Measurements from ENCODE around the gene PARD3. TPM values are rescaled to one million over a fixed set of nuclear protein-coding genes. Genes with fewer than 3 reads are reported as not detected.
"Not testable (repeated sequence)": the region's sequence is repeated elsewhere in the genome, so short reads cannot be mapped to it uniquely, and the experiment has no call there.

PARD3 gene
- total RNA-seq, 4 donors from 2014 or later: 39.2 to 124 (median 48.0) TPM

DNA sequence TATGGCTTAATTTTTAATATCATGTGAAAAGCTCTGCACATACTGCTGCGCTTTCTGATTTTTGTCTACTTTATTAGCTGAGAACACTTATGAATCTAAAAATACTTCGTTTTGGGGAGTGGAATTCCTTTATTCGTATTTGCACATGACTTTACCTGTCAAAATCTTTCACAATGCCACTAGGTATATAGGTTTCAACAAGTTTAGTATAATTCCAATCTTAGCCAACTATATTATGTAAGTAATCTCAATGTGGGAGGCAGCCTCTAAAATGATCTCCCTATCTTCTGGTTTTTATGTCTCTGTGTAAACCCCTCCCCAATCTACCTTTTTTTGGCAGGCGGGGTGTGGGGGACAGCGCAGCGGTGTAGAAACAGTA, 55.3 kb downstream of the PARD3 start:
- Histone ChIP-seq H3K4me1 (peaks cover 0 to 15% (median 0%) of the 10 kb centered on the region in 4 donors), H3K27ac (no peak overlapping the region), H3K9me3 (no peaks in the 10 kb centered on the region)

GRCh38 chr10:34759161-34759836, 55.8 kb downstream of the PARD3 start:
- peaks cover 0 to 15% (median 0%) of the 10 kb centered on the region in 4 donors for H3K4me1 ChIP-seq
- no peaks in the 10 kb centered on the region for H3K36me3 ChIP-seq
- H3K27ac ChIP-seq: peak overlapping the region in 1 of 4 donors; percentile 68
- H3K9me3 ChIP-seq: no peaks in the 10 kb centered on the region
- no peak for DNase-seq
- TF ChIP-seq POLR2A (IDR thresholded peaks at IDR 0.05): no peak
- no peak for TF ChIP-seq CTCF (IDR thresholded peaks at IDR 0.05)
- H3K27me3 ChIP-seq: no peaks in the 10 kb centered on the region
- H3K4me3 ChIP-seq: no peak overlapping the region

More for the DNA sequence above, 55.3 kb downstream of the PARD3 start:
- DNase-seq: no peak
- no peak overlapping the region for H3K4me3 ChIP-seq
- H3K36me3 ChIP-seq: no peaks in the 10 kb centered on the region
- TF ChIP-seq POLR2A (IDR thresholded peaks at IDR 0.05) (no peak), CTCF (IDR thresholded peaks at IDR 0.05) (no peak)
- H3K27me3 ChIP-seq: no peaks in the 10 kb centered on the region

DNA sequence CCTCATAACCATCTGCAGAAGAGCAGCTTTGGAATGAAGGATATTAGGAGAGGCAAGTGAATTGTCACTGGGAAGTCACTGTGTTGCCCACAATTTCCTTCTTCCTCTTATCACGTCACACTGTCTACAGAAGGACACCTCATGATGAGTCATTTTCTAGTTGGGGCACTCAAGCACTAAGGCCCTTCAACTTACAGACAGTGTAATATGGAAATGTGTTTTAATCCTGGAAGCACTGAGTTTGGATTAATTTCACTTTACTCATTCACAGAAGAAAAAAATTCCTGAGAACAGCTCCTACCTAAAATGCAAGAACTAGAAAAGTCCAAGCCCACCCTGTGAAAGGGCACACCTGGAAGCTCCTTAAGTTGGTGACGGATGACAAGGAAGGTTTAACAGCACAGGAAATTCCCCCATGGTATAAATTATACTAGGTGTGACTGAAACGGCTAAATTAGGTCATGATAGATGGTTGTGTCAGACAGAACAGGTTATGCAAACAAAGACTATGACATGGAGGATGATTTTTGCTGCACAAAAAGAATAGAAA, 56.6 kb downstream of the PARD3 start:
- peaks cover 0 to 18% (median 0%) of the 10 kb centered on the region in 4 donors for H3K4me1 ChIP-seq
- no peak for TF ChIP-seq POLR2A (IDR thresholded peaks at IDR 0.05)
- TF ChIP-seq CTCF (IDR thresholded peaks at IDR 0.05): no peak
- DNase-seq: peak in 1 of 3 donors; percentile 56
- H3K36me3 ChIP-seq: no peaks in the 10 kb centered on the region
- peak overlapping the region in 2 of 4 donors; percentile 68 to 75 for H3K27ac ChIP-seq
- H3K27me3 ChIP-seq: no peaks in the 10 kb centered on the region
- H3K4me3 ChIP-seq: no peak overlapping the region
- H3K9me3 ChIP-seq: no peaks in the 10 kb centered on the region

DNA sequence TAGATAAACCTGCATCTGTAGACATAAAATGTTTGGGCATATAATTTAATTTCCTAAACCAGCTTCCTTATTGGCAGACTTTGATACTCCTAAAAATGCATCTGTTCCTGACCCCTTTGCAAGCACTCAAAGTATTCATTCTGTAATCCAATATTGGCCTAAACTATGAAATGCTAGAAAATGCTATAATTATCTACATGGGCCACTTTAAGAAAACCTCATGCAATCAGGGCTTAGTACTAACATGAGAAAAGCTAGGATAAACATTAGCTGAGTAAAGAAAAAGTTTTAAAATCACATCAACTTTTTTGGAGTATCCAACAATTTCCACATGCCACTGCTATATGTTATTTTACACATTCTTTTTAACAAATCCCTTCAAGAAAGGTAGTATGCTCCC, 57.2 kb downstream of the PARD3 start:
- DNase-seq: no peak
- Histone ChIP-seq H3K27me3 (no peaks in the 10 kb centered on the region), H3K36me3 (no peaks in the 10 kb centered on the region), H3K4me1 (peaks cover 0 to 21% (median 0%) of the 10 kb centered on the region in 4 donors), H3K4me3 (no peak overlapping the region), H3K27ac (peak overlapping the region in 2 of 4 donors; percentile 68 to 75), H3K9me3 (no peaks in the 10 kb centered on the region)
- no peak for TF ChIP-seq CTCF (IDR thresholded peaks at IDR 0.05)
- TF ChIP-seq POLR2A (IDR thresholded peaks at IDR 0.05): no peak

DNA sequence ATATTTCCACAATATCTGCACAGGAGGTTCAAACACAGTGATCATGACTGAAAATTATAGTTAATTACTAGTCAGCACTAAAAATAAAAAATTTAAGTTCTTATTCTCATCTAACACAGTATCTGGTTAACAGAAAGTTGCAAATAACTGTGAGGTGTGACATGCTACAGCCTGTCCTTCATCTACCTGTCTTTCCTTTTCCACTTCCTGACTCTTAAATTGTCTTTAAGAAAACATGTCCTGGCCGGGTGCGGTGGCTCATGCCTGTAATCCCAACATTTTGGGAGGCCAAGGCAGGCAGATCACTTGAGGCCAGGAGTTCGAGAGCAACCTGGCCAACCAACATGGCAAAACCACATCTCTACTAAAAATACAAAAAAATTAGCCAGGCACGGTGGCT, 57.9 kb downstream of the PARD3 start:
- not testable (repeated sequence) for H3K27me3 ChIP-seq, H3K36me3 ChIP-seq, H3K4me3 ChIP-seq, H3K27ac ChIP-seq, DNase-seq, H3K9me3 ChIP-seq
- H3K4me1 ChIP-seq: peaks cover 0 to 23% (median 0%) of the 10 kb centered on the region in 4 donors

DNA sequence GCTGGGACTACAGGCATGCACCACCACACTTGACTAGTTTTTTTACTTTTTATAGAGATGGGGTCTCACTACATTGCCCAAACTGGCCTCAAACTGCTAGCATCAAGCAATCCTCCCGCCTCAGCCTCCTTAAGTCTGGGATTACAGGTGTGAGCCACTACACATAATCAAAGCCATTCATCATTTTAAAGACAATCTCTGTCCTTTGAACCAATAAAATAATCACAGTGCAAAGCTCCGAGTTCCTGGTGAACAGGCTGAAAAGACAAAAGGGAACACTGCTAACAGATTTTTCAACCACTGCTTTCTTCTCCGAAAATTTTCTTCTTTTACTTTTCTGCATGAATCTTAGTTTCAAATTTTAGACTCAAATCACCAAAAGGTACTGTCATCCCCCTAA, 58.5 kb downstream of the PARD3 start:
- TF ChIP-seq CTCF (IDR thresholded peaks at IDR 0.05): no peak
- no peak for TF ChIP-seq POLR2A (IDR thresholded peaks at IDR 0.05)
- Histone ChIP-seq H3K4me1 (peaks cover 0 to 23% (median 0%) of the 10 kb centered on the region in 4 donors), H3K36me3 (no peaks in the 10 kb centered on the region), H3K27me3 (no peaks in the 10 kb centered on the region), H3K9me3 (no peaks in the 10 kb centered on the region), H3K27ac (no peak overlapping the region), H3K4me3 (no peak overlapping the region)
- DNase-seq: no peak

Measured in Peyer's patch (tissue), 4 donors.